Neuronal stem cell (in vitro differentiated cells): ENCODE data around the gene PSD2.

ENCODE experiments used
- DNase-seq: peaks from one replicate; pipeline ENCODE4 v3.0.0-alpha.2; 2013; ENCODE audit warnings: low spot score
- H2AFZ ChIP-seq: one replicate; pipeline ENCODE4 v1.6.1; 2013; ENCODE audit warnings: mild to moderate bottlenecking, low read length, inconsistent platforms
- H2AK5ac ChIP-seq: 2 replicates; pipeline ENCODE4 v1.6.1; 2013; ENCODE audit warnings: low read depth, mild to moderate bottlenecking, inconsistent platforms, low read length, moderate library complexity, mixed read lengths
- H2BK120ac ChIP-seq: 2 replicates; pipeline ENCODE4 v1.6.1; 2013; ENCODE audit warnings: low read depth, mild to moderate bottlenecking, inconsistent platforms, low read length, moderate library complexity, mixed read lengths
- H2BK12ac ChIP-seq: one replicate; pipeline ENCODE4 v1.6.1; 2013; ENCODE audit warnings: low read length, inconsistent platforms
- H2BK15ac ChIP-seq: 2 replicates; pipeline ENCODE4 v1.6.1; 2013; ENCODE audit warnings: mild to moderate bottlenecking, low read length, inconsistent platforms, mixed read lengths
- H2BK5ac ChIP-seq: one replicate; pipeline ENCODE4 v1.6.1; 2013; ENCODE audit warnings: inconsistent platforms, mild to moderate bottlenecking, low read length, moderate library complexity
- H3K14ac ChIP-seq: one replicate; pipeline ENCODE4 v1.6.1; 2013; ENCODE audit warnings: low read length, inconsistent platforms
- H3K18ac ChIP-seq: 2 replicates; pipeline ENCODE4 v1.6.1; 2013; ENCODE audit warnings: low read length, inconsistent platforms
- H3K23ac ChIP-seq: 2 replicates; pipeline ENCODE4 v1.6.1; 2013; ENCODE audit warnings: low read depth, mild to moderate bottlenecking, mixed read lengths, low read length, inconsistent platforms; ENCODE audit not compliant: poor library complexity
- H3K27ac ChIP-seq: replicated peaks from 3 replicates; pipeline ENCODE4 v1.5.1; 2013; ENCODE audit warnings: low read length, inconsistent platforms
- H3K27me3 ChIP-seq, 3 experiments: 2 replicates each; pipeline ENCODE4 v1.6.1; 2013; ENCODE audit warnings: low read length in 3 of 3, mild to moderate bottlenecking in 2 of 3, inconsistent platforms in 1 of 3, low read depth in 1 of 3, mixed read lengths in 1 of 3, moderate library complexity in 1 of 3; ENCODE audit not compliant: control insufficient read depth in 3 of 3, insufficient read depth in 3 of 3
- H3K36me3 ChIP-seq, 2 donors: replicated peaks in 1 of 2; 2 replicates each; pipeline ENCODE4 v1.6.1; 2013; ENCODE audit warnings: low read length in 2 of 2; ENCODE audit not compliant: control insufficient read depth in 2 of 2, insufficient read depth in 2 of 2
- H3K4ac ChIP-seq: 2 replicates; pipeline ENCODE4 v1.6.1; 2013; ENCODE audit warnings: inconsistent platforms, mild to moderate bottlenecking, low read length, moderate library complexity
- H3K4me1 ChIP-seq, 2 donors: 1 replicate in 1 of 2; 2 replicates in 1 of 2; pipeline ENCODE4 v1.6.1; 2013; ENCODE audit warnings: low read length in 2 of 2, low read depth in 1 of 2; ENCODE audit not compliant: control insufficient read depth in 2 of 2, insufficient read depth in 1 of 2
- H3K4me2 ChIP-seq: one replicate; pipeline ENCODE4 v1.6.1; 2013; ENCODE audit warnings: mild to moderate bottlenecking, low read length, inconsistent platforms; ENCODE audit not compliant: insufficient read depth, poor library complexity, severe bottlenecking
- H3K4me3 ChIP-seq, 2 donors: 2 replicates each; pipeline ENCODE4 v1.5.1; 2013; ENCODE audit warnings: low read length in 2 of 2, mild to moderate bottlenecking in 2 of 2, inconsistent platforms in 1 of 2, moderate library complexity in 1 of 2
- H3K79me1 ChIP-seq: one replicate; pipeline ENCODE4 v1.6.1; 2013; ENCODE audit warnings: low read depth, mild to moderate bottlenecking, inconsistent platforms, low read length, moderate library complexity
- H3K9ac ChIP-seq: one replicate; pipeline ENCODE4 v1.6.1; 2013; ENCODE audit warnings: mild to moderate bottlenecking, low read depth, low read length, inconsistent platforms; ENCODE audit not compliant: poor library complexity
- H3K9me3 ChIP-seq, 2 donors: replicated peaks in 1 of 2; 2 replicates each; pipeline versions ENCODE3 to v1.6.1; 2013; ENCODE audit warnings: low read length in 2 of 2, mild to moderate bottlenecking in 2 of 2, inconsistent platforms in 1 of 2, low read depth in 1 of 2, mixed read lengths in 1 of 2, moderate library complexity in 1 of 2; ENCODE audit not compliant: control insufficient read depth in 2 of 2, insufficient read depth in 1 of 2
- H4K8ac ChIP-seq: one replicate; pipeline ENCODE4 v1.6.1; 2013; ENCODE audit warnings: low read depth, mild to moderate bottlenecking, inconsistent platforms, low read length, moderate library complexity
- H4K91ac ChIP-seq: one replicate; pipeline ENCODE4 v1.6.1; 2013; ENCODE audit warnings: low read length, low read depth, mild to moderate bottlenecking, inconsistent platforms; ENCODE audit not compliant: poor library complexity
- WGBS, 2 donors: extraction: QIAGEN DNeasy Blood & Tissue Kit; methylation state at CpG; one replicate each; pipeline ENCODE4 v1.1.7; 2013; ENCODE audit warnings: missing lambda C conversion rate in 2 of 2, mixed read lengths in 1 of 2; ENCODE audit not compliant: insufficient read length in 2 of 2, insufficient replicate concordance in 1 of 2; ENCODE audit errors: extremely low coverage in 2 of 2; 5-methylcytosine and 5-hydroxymethylcytosine counted together

Gene PSD2

DNA sequence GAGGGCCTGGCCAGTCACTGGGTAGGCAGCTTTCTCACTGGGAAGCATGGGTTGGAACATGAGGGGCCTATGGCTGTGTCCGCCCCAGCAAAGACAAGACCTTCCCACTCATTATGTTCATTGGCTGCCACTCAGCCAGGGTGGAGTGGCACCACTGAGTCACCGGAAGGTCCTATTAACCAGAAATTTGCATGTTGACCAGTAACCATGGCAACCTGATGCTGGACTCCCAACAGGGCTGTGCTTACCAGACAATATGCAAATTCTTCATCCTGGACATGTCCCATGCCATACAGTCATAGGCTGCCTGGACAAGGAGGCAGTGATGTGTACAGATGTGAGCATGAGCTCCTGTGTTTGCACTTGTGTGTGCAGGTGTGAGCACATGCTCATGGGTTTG lies 66.7 kb downstream of the PSD2 start:
- H2AK5ac ChIP-seq: no peak overlapping the region
- peaks cover 0 to 35% (median 0%) of the 10 kb centered on the region in 3 experiments for H3K27me3 ChIP-seq
- H2AFZ ChIP-seq: no peak overlapping the region
- peaks cover 0 to 2% of the 10 kb centered on the region in 2 donors for H3K4me1 ChIP-seq
- H3K14ac ChIP-seq: no peak overlapping the region
- no peak overlapping the region for H2BK15ac ChIP-seq
- H2BK120ac ChIP-seq: no peak overlapping the region
- H3K23ac ChIP-seq: no peak overlapping the region
- H3K4me2 ChIP-seq: no peak overlapping the region
- H3K4me3 ChIP-seq: no peak overlapping the region
- no peak overlapping the region for H3K27ac ChIP-seq
- DNase-seq: no peak
- no peaks in the 10 kb centered on the region for H3K79me1 ChIP-seq
- H3K9me3 ChIP-seq: no peaks in the 10 kb centered on the region
- no CpG with 5 or more reads among the region's 2 CpGs for WGBS, 2 donors
- H3K18ac ChIP-seq: no peak overlapping the region
- no peak overlapping the region for H3K4ac ChIP-seq
- H3K36me3 ChIP-seq: no peaks in the 10 kb centered on the region
- no peak overlapping the region for H2BK5ac ChIP-seq
- no peak overlapping the region for H4K91ac ChIP-seq
- H4K8ac ChIP-seq: no peak overlapping the region
- no peak overlapping the region for H3K9ac ChIP-seq
- no peak overlapping the region for H2BK12ac ChIP-seq

DNA sequence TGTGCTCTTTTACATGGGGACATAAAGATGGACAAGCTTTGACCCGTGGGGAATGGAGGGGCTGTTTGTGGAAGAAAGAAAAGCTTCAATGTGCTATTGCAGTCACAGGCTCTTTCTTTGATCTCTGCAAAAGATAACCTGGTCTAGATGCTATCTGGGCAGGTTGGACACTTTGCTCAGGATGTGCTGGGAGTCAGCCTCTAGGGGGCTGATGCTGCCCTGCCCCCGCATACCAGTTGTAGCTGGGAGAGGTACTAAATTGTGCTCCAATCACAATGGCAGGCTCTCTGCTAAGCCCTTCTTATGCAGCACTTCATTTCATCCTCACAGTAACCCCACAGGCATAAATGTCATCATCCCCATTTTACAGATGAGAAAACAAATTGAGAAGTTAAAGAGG lies 67.2 kb downstream of the PSD2 start:
- no peak overlapping the region for H2BK5ac ChIP-seq
- peaks cover 0 to 2% of the 10 kb centered on the region in 2 donors for H3K4me1 ChIP-seq
- H3K4me2 ChIP-seq: no peak overlapping the region
- no peak overlapping the region for H3K14ac ChIP-seq
- no peak overlapping the region for H3K4me3 ChIP-seq
- H2BK15ac ChIP-seq: no peak overlapping the region
- H3K23ac ChIP-seq: no peak overlapping the region
- no peak overlapping the region for H4K91ac ChIP-seq
- H2BK120ac ChIP-seq: no peak overlapping the region
- no peak overlapping the region for H3K27ac ChIP-seq
- H2AK5ac ChIP-seq: no peak overlapping the region
- no peaks in the 10 kb centered on the region for H3K36me3 ChIP-seq
- WGBS, 2 donors: no CpG with 5 or more reads among the region's 2 CpGs
- H3K27me3 ChIP-seq: peaks cover 0 to 31% (median 0%) of the 10 kb centered on the region in 3 experiments
- H3K18ac ChIP-seq: no peak overlapping the region
- H3K79me1 ChIP-seq: no peaks in the 10 kb centered on the region
- no peak overlapping the region for H3K4ac ChIP-seq
- no peak overlapping the region for H3K9ac ChIP-seq
- H2AFZ ChIP-seq: no peak overlapping the region
- no peak overlapping the region for H4K8ac ChIP-seq
- no peak overlapping the region for H2BK12ac ChIP-seq
- no peaks in the 10 kb centered on the region for H3K9me3 ChIP-seq
- DNase-seq: no peak

DNA sequence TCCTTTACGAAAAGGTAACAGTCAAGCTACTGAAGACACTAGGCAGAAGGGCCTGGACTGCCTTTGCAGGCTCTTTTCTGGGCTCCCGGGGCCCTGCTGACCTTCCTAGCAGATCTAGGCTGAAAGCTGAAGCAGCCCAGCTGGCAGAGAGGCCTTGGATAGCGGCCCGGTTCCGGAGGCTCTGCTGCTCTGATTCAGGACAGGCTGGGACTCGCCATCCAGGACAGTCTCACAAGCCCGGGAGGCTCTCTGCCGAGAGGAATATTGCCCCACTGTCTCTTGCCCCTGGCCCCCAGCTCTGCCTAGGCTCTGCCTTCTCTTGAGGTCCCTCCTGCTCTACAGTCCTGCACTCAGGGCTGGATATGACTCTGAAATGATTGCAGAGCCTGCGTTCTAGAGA lies 67.8 kb downstream of the PSD2 start:
- no peak overlapping the region for H4K8ac ChIP-seq
- H3K9me3 ChIP-seq: no peaks in the 10 kb centered on the region
- H3K4me2 ChIP-seq: no peak overlapping the region
- H3K14ac ChIP-seq: no peak overlapping the region
- no peak overlapping the region for H2BK5ac ChIP-seq
- H3K18ac ChIP-seq: no peak overlapping the region
- H3K79me1 ChIP-seq: no peaks in the 10 kb centered on the region
- no CpG with 5 or more reads among the region's 9 CpGs for WGBS, 2 donors
- no peak overlapping the region for H3K4me3 ChIP-seq
- H3K4me1 ChIP-seq: peaks cover 0 to 2% of the 10 kb centered on the region in 2 donors
- H2AK5ac ChIP-seq: no peak overlapping the region
- peaks cover 0 to 30% (median 0%) of the 10 kb centered on the region in 3 experiments for H3K27me3 ChIP-seq
- H3K27ac ChIP-seq: no peak overlapping the region
- no peak overlapping the region for H2AFZ ChIP-seq
- H3K36me3 ChIP-seq: no peaks in the 10 kb centered on the region
- H3K4ac ChIP-seq: no peak overlapping the region
- DNase-seq: no peak
- no peak overlapping the region for H4K91ac ChIP-seq
- no peak overlapping the region for H3K9ac ChIP-seq
- H3K23ac ChIP-seq: no peak overlapping the region
- no peak overlapping the region for H2BK15ac ChIP-seq
- H2BK12ac ChIP-seq: no peak overlapping the region
- H2BK120ac ChIP-seq: no peak overlapping the region

DNA sequence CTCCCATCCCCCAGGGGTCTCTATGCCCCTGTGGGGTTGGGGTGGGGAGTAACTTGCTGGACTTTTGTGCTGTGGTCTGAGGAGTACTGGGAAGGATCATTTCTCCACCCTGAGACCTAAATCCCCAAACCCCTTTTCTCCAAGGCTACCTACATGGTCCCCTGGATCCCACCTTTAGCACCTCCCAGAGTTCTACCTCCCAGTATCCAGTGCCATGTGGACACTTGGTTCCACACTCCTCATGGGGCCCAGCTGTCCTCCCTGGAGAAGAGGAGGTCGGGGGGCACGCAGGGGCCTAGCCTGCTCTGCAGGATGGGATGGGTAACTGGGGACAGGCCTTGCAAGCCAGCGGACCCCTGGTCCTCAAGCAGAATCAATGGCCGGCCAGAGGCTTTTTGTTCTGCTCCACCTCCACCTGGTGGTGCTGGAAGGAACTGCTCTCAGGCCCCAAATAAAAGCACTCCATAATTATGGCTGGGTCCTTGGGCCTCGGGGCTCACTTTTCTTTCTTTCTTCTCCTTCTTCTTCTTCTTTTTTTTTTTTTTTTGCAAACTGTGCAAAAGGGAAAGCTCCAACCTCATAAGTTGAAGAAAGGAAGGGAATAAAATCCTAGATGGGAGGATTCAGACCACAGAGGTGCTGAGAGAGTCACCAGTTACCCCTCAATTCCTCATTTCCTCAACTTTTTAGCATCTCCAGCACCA lies 68.4 kb downstream of the PSD2 start:
- Histone ChIP-seq H3K14ac (no peak overlapping the region), H3K9ac (no peak overlapping the region), H2BK12ac (no peak overlapping the region), H3K36me3 (no peaks in the 10 kb centered on the region), H3K27ac (no peak overlapping the region), H3K79me1 (no peaks in the 10 kb centered on the region), H3K4me1 (peaks cover 0 to 2% of the 10 kb centered on the region in 2 donors), H3K18ac (peak overlapping the region; percentile 15), H3K23ac (no peak overlapping the region), H2AFZ (no peak overlapping the region), H2AK5ac (no peak overlapping the region), H2BK120ac (no peak overlapping the region), H3K4ac (no peak overlapping the region), H3K4me3 (no peak overlapping the region), H3K9me3 (no peaks in the 10 kb centered on the region), H2BK5ac (no peak overlapping the region), H3K4me2 (no peak overlapping the region), H3K27me3 (peaks cover 0 to 33% (median 0%) of the 10 kb centered on the region in 3 experiments), H2BK15ac (no peak overlapping the region), H4K91ac (no peak overlapping the region), H4K8ac (no peak overlapping the region)
- peak; percentile 65 for DNase-seq
- no CpG with 5 or more reads among the region's 5 CpGs for WGBS, 2 donors
